IPS-18a (cell line): ENCODE data around the gene LST1.
A peak's percentile ranks its signal among the peaks of the same experiment; 100 is the strongest.

Experiments used
- H3K27ac ChIP-seq: one replicate; pipeline ENCODE4 v1.5.1; 2013; ENCODE audit warnings: low read length
- H3K27me3 ChIP-seq: one replicate; pipeline ENCODE4 v1.6.1; 2013; ENCODE audit warnings: mild to moderate bottlenecking, low read length; ENCODE audit not compliant: control insufficient read depth, insufficient read depth
- H3K36me3 ChIP-seq: one replicate; pipeline ENCODE4 v1.6.1; 2013; ENCODE audit warnings: low read depth, low read length; ENCODE audit not compliant: control insufficient read depth
- H3K4me1 ChIP-seq: one replicate; pipeline ENCODE4 v1.6.1; 2013; ENCODE audit warnings: low read depth, low read length; ENCODE audit not compliant: control insufficient read depth
- H3K4me3 ChIP-seq: one replicate; pipeline ENCODE4 v1.5.1; 2013; ENCODE audit warnings: low read length
- H3K9ac ChIP-seq: one replicate; pipeline ENCODE4 v1.6.1; 2013; ENCODE audit warnings: mild to moderate bottlenecking, low read length, moderate library complexity
- H3K9me3 ChIP-seq: one replicate; pipeline ENCODE4 v1.6.1; 2013; ENCODE audit warnings: low read depth, low read length; ENCODE audit not compliant: control insufficient read depth

LST1 gene

GRCh38 chr6:31615748-31616147 is 29.7 kb downstream of the LST1 start:
- Histone ChIP-seq H3K9me3 (no peaks in the 10 kb centered on the region), H3K27ac (no peak overlapping the region), H3K9ac (no peak overlapping the region), H3K27me3 (no peaks in the 10 kb centered on the region), H3K4me1 (peaks cover 11% of the 10 kb centered on the region), H3K36me3 (no peaks in the 10 kb centered on the region), H3K4me3 (no peak overlapping the region)

DNA sequence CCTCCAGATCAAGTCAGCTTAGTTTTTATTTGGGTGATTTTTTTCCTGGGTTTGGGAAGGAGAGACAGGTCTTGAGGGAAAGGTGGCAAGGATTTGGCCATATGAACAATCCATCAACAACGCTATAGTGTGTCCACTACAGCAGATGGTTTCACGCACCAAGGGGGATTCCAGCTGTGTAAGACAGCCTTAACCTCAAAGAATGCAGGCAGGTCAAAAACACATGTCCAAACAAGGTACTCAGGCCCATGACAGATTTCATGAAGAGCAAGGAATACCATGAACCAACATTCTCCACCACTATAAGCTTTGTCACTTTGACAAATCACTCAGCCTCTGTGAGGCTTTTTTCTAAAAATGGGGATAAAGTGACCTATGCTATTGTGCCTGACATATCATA is 30.9 kb downstream of the LST1 start:
- Histone ChIP-seq H3K4me3 (no peak overlapping the region), H3K27me3 (no peaks in the 10 kb centered on the region), H3K36me3 (peaks cover 4% of the 10 kb centered on the region), H3K4me1 (peaks cover 15% of the 10 kb centered on the region), H3K9ac (no peak overlapping the region), H3K9me3 (no peaks in the 10 kb centered on the region), H3K27ac (no peak overlapping the region)

DNA sequence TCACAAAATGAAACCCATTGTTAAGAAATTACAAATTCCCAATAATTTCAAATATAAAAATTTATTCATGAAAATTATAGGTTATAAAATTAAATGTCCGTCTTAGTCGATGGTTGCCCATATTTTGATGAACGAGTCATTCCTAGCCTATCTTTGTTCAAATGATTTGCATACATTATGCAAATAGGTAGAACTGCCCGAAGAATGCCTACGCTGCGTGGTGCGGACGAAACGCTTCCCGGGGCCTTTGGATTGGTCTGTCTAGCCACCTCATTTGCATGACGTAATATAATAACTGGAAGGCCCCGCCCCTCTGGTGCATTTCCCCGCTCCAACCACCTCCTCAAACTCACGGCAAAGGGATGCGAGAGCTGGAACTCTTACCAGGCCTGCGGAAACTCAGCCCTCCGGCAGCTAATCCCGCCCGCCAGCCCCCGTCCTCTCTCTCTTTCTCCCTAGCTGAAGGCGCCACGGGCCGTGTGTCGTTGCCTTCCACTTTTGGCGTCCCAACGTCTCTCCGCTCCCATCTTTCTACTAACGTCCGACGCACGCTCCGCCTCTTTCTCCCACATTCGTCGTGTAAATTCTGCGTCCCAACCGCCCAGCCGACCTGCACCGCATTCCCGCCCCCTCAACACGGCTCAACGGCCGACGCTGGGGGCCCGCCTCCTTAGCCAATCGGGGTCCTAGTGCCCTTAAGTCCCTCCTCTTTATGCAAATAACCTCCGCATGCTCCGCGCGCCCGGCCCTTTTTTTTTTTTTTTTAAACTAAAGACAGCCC is 33.9 kb downstream of the LST1 start:
- Histone ChIP-seq H3K4me3 (peak overlapping the region; percentile 80), H3K9me3 (no peaks in the 10 kb centered on the region), H3K36me3 (peaks cover 33% of the 10 kb centered on the region), H3K27me3 (no peaks in the 10 kb centered on the region), H3K9ac (peak overlapping the region; percentile 91), H3K4me1 (peaks cover 16% of the 10 kb centered on the region), H3K27ac (peak overlapping the region; percentile 95)

GRCh38 chr6:31620586-31621319 is 34.7 kb downstream of the LST1 start, which contains the start of gene PRRC2A:
TSS of gene PRRC2A (plus strand) at chr6:31620715. CDS start at chr6:31622790, 2,075 bp downstream.
- Histone ChIP-seq H3K27me3 (no peaks in the 10 kb centered on the region), H3K4me1 (peaks cover 10% of the 10 kb centered on the region), H3K27ac (peak within 1 kb of the TSS; percentile 95), H3K4me3 (peak within 1 kb of the TSS; percentile 99), H3K9me3 (no peaks in the 10 kb centered on the region), H3K9ac (peak within 1 kb of the TSS; percentile 99), H3K36me3 (peaks cover 41% of the 10 kb centered on the region)

DNA sequence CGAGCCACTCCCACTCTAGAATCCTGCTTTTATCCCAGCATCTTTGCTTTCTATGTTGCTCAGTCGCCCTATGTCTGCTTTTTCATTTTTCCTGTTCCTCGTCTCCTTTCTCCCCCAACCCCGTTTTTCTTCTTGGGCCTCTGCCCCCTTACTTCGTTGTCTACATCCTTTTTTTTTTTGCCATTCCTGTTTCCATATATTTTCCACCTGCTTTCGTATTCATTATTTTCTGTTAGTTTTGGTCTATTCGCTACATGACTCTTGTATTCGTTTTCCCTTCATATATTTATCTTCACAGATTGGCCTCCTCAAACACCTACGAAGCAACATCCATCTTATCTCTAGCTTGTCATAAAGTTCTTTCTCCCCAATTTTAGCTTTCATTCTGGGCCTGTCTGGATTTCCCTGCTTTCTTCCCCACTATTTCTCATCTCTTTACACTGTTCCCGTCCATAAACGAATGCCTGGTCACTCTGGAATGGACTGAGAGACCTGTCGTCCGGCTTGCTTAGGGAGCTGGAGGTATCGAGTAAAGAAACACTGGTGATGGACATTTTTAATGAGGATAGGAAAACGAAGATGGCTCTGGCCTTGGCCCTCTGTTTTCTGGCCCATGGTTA is 35.4 kb downstream of the LST1 start:
- Histone ChIP-seq H3K4me3 (peak overlapping the region; percentile 99), H3K9me3 (no peaks in the 10 kb centered on the region), H3K27ac (peak overlapping the region; percentile 93), H3K4me1 (peaks cover 7% of the 10 kb centered on the region), H3K27me3 (no peaks in the 10 kb centered on the region), H3K9ac (peak overlapping the region; percentile 99), H3K36me3 (peaks cover 48% of the 10 kb centered on the region)

GRCh38 chr6:31621991-31622390 is 35.9 kb downstream of the LST1 start:
- Histone ChIP-seq H3K36me3 (peaks cover 53% of the 10 kb centered on the region), H3K9me3 (no peaks in the 10 kb centered on the region), H3K4me3 (peak overlapping the region; percentile 99), H3K9ac (peak overlapping the region; percentile 99), H3K27me3 (no peaks in the 10 kb centered on the region), H3K27ac (peak overlapping the region; percentile 0), H3K4me1 (peaks cover 7% of the 10 kb centered on the region)

DNA sequence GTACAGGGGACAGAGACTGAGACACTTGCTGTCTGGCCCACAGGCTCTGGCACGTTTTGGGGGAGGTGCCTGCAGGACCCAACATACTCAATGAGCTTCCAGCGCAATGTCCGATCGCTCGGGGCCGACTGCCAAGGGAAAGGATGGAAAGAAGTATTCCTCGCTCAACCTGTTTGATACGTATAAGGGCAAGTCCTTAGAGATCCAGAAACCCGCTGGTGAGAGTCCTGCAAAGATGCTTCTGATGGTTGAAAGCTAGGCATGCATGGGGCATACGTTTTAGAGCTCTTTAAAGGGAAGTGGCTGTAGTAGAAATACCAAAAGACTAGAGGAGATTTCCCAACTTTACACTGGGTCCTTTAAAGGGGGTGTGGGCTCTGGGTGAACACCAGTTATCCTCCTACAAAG is 36.6 kb downstream of the LST1 start:
- no peaks in the 10 kb centered on the region for H3K9me3 ChIP-seq
- no peaks in the 10 kb centered on the region for H3K27me3 ChIP-seq
- H3K4me3 ChIP-seq = peak overlapping the region; percentile 99
- peaks cover 60% of the 10 kb centered on the region for H3K36me3 ChIP-seq
- peaks cover 7% of the 10 kb centered on the region for H3K4me1 ChIP-seq
- H3K27ac ChIP-seq = no peak overlapping the region
- peak overlapping the region; percentile 99 for H3K9ac ChIP-seq

GRCh38 chr6:31624070-31624469 is 38.0 kb downstream of the LST1 start:
- no peak overlapping the region for H3K4me3 ChIP-seq
- H3K4me1 ChIP-seq = peaks cover 7% of the 10 kb centered on the region
- no peak overlapping the region for H3K27ac ChIP-seq
- H3K9me3 ChIP-seq = no peaks in the 10 kb centered on the region
- no peak overlapping the region for H3K9ac ChIP-seq
- peaks cover 74% of the 10 kb centered on the region for H3K36me3 ChIP-seq
- H3K27me3 ChIP-seq = no peaks in the 10 kb centered on the region

- H3K9ac ChIP-seq = no peak overlapping the region
- H3K4me1 ChIP-seq = peaks cover 4% of the 10 kb centered on the region
- H3K9me3 ChIP-seq = no peaks in the 10 kb centered on the region
- H3K4me3 ChIP-seq = no peak overlapping the region
- H3K27me3 ChIP-seq = no peaks in the 10 kb centered on the region
- no peak overlapping the region for H3K27ac ChIP-seq
- peaks cover 98% of the 10 kb centered on the region for H3K36me3 ChIP-seq
These were observed 40.9 kb downstream of the LST1 start for GRCh38 chr6:31626952-31627351.

GRCh38 chr6:31627690-31628287 is 41.7 kb downstream of the LST1 start:
- no peak overlapping the region for H3K9ac ChIP-seq
- no peaks in the 10 kb centered on the region for H3K4me1 ChIP-seq

GRCh38 chr6:31629014-31629413 is 42.9 kb downstream of the LST1 start:
- Histone ChIP-seq H3K27ac (no peak overlapping the region), H3K9me3 (no peaks in the 10 kb centered on the region), H3K4me1 (no peaks in the 10 kb centered on the region), H3K9ac (no peak overlapping the region), H3K36me3 (peaks cover 98% of the 10 kb centered on the region), H3K4me3 (no peak overlapping the region), H3K27me3 (no peaks in the 10 kb centered on the region)

More at GRCh38 chr6:31627690-31628287, 41.7 kb downstream of the LST1 start:
- Histone ChIP-seq H3K9me3 (no peaks in the 10 kb centered on the region), H3K27me3 (no peaks in the 10 kb centered on the region), H3K36me3 (peaks cover 97% of the 10 kb centered on the region), H3K4me3 (no peak overlapping the region), H3K27ac (no peak overlapping the region)
